EL (cell line): ENCODE results near the gene DCDC2B.

ENCODE experiments used
- DNase-seq: peaks from one replicate; pipeline ENCODE4 v3.0.0-alpha.2; 2016

DCDC2B gene

GRCh38 chr1:32197074-32197473 lies 11.8 kb upstream of the DCDC2B start:
- no peak for DNase-seq

DNA sequence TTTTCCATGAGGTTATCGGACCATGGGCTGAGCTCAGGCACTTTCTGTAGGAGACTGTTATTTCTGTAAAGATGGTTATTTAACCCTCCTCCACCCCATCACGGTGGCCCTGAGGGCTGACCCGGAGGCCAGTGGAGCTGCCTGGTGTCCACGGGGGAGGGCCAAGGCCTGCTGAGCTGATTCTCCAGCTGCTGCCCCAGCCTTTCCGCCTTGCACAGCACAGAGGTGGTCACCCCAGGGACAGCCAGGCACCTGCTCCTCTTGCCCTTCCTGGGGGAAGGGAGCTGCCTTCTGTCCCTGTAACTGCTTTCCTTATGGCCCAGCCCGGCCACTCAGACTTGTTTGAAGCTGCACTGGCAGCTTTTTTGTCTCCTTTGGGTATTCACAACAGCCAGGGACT lies 11.1 kb upstream of the DCDC2B start:
- no peak for DNase-seq

GRCh38 chr1:32198237-32199042 lies 10.4 kb upstream of the DCDC2B start:
- no peak for DNase-seq

DNA sequence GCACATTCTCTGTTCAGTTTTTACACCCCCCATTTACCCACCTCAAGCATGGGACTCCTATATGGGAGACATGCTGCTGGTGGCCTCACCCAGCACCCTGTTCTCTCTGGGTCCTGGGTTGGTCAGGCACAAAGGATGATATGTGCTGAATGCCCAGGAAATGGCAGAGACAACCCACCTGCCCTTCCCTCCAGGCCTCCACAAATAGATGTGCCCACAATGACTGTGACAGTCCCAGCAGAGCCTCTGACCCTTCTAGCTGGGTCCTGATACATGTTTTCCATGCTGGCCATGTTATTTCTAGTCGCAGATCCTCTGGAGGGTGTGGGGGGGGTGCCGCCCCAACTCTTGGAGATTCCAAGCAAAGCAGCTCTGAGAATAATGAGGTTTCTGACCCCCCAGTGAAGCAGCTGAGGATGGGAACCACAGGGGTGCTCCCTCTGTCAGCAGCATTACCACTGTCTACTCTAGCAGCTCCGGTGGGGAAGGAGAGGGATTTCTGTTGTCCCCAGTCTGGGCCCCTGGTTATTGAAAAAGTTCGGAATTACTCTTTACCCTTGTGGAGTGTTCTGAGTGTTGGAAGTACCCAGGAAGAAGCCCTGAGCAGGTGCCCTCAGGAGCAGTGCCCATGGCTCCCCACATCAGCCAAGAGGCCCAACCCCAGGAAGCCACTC lies 9.7 kb upstream of the DCDC2B start:
- DNase-seq, result no peak

GRCh38 chr1:32199717-32200072 lies 9.2 kb upstream of the DCDC2B start:
- no peak for DNase-seq

DNA sequence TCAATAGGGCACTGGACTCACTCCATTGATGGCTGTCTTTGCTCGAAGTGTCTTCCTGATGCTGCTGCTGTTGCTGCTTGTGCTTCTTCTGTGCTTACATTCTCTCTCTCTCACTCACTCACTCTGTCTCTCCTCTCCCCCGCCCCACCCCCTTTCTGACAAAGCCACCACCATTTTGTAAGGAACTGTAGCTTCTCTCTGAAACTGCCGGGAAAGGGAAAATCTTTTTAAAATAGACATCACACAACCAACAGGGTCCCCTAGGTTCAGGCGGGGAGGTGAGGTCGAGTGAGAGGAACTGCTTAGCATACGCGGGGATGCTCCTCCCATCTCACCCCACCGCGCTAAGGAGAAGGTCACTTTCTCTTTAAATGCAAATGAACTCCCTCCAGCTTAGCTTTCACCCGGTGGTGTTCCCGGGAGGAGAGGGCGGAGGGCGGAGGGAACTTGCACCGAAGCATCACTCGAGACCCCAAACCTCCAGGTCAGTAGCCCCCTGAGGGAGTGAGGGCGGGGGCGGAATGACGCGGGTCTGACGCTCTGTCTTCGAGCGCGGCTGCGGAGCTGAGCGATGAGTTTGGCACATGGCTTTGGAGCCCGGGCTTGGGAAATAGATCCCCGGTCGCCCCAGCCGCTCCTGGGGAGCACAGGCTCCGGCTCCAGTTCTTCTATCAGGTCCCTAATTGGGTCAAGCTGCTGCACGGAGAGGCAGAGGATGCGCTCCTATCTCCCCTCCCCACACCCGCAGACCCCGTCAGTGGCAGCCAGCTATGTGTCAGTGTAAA lies 8.5 kb upstream of the DCDC2B start, which contains the start of gene CCDC28B:
TSS of gene CCDC28B (plus strand) at position 370 of the 785 bp plus-strand sequence. CDS start 1,341 bp downstream, outside the sequence.
- DNase-seq, result peak; percentile 78

DNA sequence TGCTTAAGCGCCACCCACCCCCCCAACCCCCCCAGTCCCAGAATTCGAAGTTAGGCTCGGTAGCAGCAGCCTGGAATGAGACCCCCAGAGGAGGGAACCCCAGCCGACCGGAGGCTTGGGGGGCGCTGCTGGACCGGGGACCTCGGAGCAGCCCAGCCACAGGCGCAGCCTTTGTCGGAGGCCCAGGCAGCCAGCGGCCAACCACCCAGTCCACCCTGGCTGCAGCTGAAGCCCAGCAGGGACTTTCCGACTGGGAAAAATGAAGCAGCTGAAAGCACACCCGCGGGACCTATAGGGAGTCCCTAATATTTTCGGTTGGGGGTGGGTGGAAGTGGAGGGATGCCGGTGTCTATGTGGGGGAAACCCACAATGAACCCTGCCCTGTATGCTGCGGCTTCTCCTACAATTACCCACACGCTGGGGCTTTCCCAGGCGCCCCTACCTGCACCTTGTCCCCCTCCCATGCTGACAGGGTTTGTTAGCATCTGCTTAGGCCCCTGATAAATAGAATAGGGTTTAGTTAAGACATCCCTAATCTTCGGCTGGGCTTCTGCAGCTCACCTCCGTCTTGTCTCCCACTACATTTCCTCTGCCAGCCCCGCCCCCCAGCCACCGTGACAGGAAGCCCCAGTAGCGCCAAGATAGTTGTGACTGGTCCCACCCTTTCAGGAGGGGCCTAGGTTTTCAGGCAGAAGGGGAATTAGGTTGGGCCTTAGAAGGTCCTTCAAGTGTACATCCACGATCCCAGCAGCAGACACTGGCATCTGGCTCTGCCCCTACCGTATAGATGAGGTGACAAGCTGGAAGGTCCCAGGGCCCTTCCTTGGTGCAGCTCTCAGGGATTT lies 7.7 kb upstream of the DCDC2B start:
- peak; percentile 64 for DNase-seq

GRCh38 chr1:32204943-32205361 lies 3.9 kb upstream of the DCDC2B start:
- no peak for DNase-seq

DNA sequence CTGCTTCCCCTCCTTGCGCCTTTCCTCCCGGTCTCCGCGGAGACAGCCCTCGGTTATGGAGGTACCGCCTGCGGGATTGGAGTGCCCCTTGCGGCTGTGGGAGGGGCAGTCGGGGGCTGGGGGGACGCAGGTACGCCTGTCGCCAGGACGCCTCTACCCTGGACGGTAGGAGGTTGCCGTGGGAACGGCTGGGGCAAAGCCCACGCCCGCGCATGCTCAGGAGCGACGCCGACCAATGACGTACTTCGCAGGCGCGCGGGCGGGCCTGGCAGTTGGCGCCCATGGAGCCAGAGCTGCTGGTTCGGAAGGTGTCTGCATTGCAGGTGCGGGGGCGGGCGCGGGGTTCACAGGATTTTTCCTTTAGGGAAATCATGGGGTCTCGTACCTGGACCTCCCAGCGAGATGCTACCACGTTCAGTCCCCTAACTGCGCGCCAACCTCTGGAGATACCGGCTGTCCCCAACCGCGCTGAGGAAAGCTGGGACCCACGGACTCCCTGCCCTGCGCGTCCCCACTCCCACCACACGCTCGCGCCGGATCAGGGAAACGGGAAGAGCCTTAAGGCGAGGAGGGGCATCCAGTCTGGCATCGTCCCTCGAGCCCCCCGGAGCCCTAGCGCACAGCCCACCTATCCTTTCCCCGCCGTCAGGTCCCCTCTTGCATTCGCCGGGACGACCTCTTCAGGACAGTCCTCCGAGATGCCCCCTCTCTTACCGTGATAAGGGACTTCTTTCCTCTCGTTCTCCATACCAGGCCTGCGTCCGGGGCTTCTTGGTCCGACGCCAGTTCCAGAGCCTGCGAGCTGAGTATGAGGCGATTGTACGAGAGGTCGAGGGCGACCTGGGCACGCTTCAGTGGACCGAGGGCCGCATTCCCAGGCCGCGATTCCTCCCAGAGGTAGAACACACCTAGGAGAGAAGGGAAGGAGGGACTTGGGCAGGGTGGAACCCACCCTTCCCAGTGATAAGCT lies 3.2 kb upstream of the DCDC2B start, which contains the start of gene IQCC:
TSS of gene IQCC (plus strand) at position 271 of the 970 bp plus-strand sequence. CDS start at position 282, 11 bp downstream.
- DNase-seq, result peak; percentile 80

- DNase-seq, result no peak
These were observed 420 bp upstream of the DCDC2B start for GRCh38 chr1:32208469-32208868.

DNA sequence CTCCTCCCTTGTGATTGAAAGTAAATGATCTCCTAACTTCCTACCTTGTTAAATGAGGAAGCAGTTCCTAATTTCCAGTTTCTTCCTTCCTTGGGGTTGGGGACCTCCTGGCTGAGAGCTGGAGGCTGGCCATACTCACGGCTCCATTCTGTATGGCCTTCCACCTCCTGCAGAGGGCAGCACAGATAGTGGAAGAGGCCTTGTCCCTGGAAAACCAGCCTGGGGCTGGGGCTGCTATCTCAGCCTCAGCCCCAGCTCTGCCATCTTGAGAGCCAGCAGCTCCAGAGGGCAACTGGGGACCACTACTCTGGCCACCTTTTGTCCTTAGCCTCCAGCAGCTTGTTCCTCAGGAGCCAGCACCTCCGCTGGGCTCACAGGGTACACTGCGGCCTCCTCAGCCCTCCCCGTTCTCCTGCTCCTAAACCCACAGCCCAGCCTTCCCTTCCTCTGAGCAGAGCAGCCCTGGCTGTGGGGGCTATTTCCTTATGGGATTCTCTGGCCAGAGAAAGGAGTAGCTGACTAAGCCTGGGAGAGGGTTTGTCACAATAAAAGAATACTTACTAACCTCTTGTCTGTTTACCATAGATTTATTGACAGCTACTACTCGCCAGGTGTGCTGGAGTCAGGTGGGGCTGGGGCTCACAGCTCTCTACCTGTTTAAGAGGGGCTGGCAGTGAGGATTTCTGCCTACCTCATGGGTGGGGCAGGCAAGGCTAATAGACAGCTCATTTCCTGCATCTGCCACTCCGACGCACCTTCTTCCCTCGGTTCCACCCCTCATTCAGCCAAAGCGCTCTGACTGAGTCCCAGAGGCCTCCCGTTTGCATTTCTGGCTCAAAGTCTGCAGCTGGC lies 7.0 kb downstream of the DCDC2B start:
- peak; percentile 68 for DNase-seq

DNA sequence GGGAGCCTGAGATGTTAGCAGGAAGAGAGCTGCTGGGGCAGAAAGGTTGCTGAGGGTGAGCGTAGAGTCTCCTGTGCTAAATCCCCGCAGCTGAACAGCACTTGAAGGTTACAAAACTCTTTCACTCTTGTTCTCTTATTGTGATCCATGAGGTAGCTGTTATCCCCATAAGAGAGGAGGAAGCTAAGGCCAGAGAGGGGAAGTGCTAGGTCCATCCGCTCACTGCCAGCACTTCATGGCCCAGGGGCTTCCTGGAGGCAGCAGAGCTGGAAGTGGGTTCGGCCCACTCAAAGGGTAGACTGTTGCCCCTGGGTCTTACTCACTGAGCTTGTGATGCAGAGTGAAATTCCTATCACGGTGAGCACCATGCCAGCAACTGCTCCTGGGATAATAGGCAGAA lies 7.7 kb downstream of the DCDC2B start:
- no peak for DNase-seq

DNA sequence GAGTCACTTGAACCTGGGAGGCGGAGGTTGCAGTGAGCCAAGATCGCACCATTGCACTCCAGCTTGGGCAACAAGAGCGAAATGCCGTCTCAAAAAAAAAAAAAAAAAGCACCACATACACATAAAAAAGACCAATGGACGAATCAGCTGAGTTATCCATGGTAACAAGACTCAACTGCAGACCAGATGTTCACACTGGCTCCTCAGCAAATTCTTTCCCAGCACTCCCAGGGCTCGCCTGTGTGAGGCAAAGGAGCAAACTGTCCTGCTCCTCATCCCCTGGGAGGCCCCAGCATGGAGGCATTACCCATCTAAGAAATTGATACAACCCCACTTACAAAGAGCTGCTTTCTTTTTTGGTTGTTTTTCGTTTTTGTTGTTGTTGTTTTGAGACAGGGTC lies 10.1 kb downstream of the DCDC2B start:
- DNase-seq, result no peak

DNA sequence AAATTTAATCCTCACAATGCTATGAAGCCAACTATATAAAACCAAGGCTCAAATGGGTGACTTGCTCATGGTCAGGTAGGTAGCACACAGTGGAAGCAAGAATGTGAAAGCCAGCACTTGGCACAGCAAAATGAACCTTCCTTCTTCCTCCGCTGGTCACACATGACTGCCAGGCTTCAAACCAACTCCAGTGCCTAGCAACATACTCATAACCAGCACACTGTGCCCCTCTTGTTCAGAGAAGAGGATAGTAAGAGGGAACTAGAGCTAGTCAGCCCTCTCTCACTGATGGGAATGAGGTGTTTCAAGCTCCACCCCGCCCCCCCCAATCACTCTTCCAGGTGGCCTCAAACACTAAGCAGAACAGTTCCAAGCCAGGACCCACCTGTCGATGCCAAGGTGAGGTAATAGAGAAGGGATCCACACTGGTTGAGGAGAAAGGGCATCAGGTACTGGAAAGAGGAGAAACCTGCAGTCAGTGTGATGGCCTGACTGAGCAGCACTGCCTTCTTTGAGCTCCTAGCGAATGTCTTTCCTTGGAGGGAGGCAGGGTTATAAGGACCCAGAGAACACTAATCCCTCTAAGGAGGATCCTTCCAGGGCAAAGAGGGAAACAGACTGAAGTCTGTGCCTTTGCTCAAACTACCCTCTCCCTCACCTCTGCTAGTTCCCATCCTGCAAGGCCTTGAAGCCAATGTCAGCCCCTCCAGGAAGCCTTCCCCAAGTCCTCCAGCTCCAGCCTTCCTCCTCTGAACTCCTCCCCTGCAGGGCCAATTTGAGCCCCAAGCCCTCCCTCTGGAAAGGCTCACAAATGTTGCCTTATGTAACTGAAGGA lies 12.1 kb downstream of the DCDC2B start:
- no peak for DNase-seq

DNA sequence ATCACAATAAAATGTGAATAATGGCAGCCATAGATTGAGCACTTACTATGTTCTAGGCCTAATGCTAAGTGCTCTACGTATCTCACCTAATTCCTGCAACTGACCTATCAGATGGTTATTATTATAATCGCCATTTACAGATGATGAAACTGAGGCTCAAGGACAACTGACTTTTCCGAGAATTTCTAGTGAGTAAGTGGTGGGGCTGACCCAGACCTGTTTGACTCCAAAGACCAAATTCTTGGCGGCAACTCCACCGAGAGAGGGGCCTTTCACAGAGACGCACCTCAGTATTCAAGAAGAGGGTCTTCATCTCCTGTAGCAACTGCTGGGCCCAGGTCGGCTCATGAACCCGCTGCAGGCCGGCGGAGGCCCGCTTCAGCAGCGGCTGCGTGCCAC lies 12.7 kb downstream of the DCDC2B start:
- DNase-seq, result no peak

- DNase-seq, result peak; percentile 91
These were observed 13.3 kb downstream of the DCDC2B start, which contains the start of the genes EIF3I and TMEM234 for GRCh38 chr1:32221980-32222755. Gene EIF3I (plus strand): TSS chr1:32222407. CDS start chr1:32222442, 35 bp downstream. Gene TMEM234 (minus strand): TSS chr1:32222353. CDS start chr1:32222322, 31 bp downstream.

DNA sequence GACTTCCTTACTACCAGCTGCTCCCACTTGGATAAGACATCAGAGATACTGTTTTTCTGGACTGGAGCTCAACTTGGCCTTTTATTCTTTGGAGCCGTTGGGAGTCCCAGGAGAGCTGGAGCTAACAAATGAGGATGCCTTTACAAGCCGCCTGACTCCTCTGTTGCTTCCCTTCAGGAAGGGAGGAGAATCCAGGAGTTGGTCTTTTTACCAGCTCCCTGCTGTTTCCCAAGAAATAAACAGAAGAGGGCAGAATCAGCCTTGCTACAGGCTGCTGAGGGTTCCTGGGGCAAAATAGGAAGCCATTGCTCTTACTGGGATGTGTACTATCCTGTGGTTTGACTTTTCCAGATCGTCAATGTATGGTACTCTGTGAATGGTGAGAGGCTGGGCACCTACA lies 14.8 kb downstream of the DCDC2B start:
- no peak for DNase-seq

- no peak for DNase-seq
These were observed 15.4 kb downstream of the DCDC2B start for GRCh38 chr1:32224285-32224684.
